Subcutaneous abdominal adipose tissue (tissue), 5 donors: ENCODE data around the gene PARD3.

Source experiments
- H3K27ac ChIP-seq: one replicate; pipeline ENCODE4 v1.7.0; 2013; ENCODE audit warnings: low read depth, mild to moderate bottlenecking, inconsistent platforms, low read length, moderate library complexity
- H3K27me3 ChIP-seq, 5 donors: one replicate each; pipeline ENCODE4 v1.7.0; 2013; ENCODE audit warnings: low read length in 5 of 5, inconsistent platforms in 1 of 5; ENCODE audit not compliant: control insufficient read depth in 5 of 5, insufficient read depth in 4 of 5
- H3K36me3 ChIP-seq, 5 donors: one replicate each; pipeline ENCODE4 v1.7.0; 2013; ENCODE audit warnings: low read length in 5 of 5; ENCODE audit not compliant: control insufficient read depth in 5 of 5, insufficient read depth in 5 of 5
- H3K4me1 ChIP-seq, 5 donors: one replicate each; pipeline ENCODE4 v1.7.0; 2013; ENCODE audit warnings: low read length in 5 of 5, mild to moderate bottlenecking in 3 of 5, moderate library complexity in 1 of 5; ENCODE audit not compliant: control insufficient read depth in 5 of 5, insufficient read depth in 5 of 5
- H3K4me3 ChIP-seq, 5 donors: one replicate each; pipeline ENCODE4 v1.7.0; 2013; ENCODE audit warnings: low read length in 5 of 5, low read depth in 1 of 5
- H3K9ac ChIP-seq, 5 donors: one replicate each; pipeline ENCODE4 v1.7.0; 2013; ENCODE audit warnings: low read length in 5 of 5, mild to moderate bottlenecking in 4 of 5, moderate library complexity in 3 of 5
- H3K9me3 ChIP-seq, 5 donors: one replicate each; pipeline ENCODE4 v1.7.0; 2013; ENCODE audit warnings: low read length in 5 of 5; ENCODE audit not compliant: control insufficient read depth in 5 of 5
- donor health status: healthy.
- donor health status: healthy.
- donor health status: healthy.
- donor health status: healthy.
- donor health status: healthy.

PARD3 gene

DNA sequence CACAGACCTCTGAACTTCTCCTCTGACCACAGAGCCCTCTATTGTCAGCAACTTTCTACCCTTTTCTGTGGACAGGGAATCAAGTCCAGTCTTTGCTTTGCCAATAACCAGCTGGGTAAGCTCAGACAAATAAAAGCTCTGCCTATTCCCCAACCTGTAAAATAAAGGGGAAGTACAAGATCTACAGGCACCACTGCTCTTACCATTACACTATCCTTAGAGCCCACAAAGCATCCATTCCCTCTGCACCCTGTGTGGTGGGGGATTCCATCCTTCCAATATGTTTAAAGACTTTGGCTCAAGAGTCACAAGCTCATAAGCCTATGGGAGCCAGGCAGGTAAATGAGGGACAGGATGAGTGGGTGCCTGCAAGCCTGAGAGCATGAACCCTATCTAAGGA lies 88.2 kb downstream of the PARD3 start:
- H3K9ac ChIP-seq: no peak overlapping the region
- H3K4me1 ChIP-seq: peaks cover 0 to 15% (median 3%) of the 10 kb centered on the region in 5 donors
- no peak overlapping the region for H3K4me3 ChIP-seq
- no peaks in the 10 kb centered on the region for H3K36me3 ChIP-seq
- no peaks in the 10 kb centered on the region for H3K9me3 ChIP-seq
- H3K27me3 ChIP-seq: no peaks in the 10 kb centered on the region
- no peak overlapping the region for H3K27ac ChIP-seq

DNA sequence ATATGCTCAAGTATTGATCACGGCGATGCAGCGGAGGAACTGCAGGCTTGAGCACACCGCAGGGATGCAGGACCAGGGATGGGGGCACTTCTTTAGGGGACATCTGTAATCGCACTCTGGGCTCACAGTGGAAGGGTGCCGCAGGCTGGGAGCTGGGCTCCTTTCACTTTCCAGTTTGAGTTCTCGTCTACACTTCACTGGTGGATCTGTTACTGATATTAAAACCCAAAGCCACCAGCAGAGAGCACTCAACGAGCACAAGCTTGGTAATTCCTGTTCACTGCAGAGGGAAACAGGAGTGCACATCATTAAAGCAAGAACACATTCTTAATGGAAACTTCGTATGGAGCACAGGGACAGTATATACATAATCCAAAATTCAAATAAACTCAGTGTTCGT lies 91.3 kb downstream of the PARD3 start:
- Histone ChIP-seq H3K4me1 (peaks cover 0 to 11% (median 3%) of the 10 kb centered on the region in 5 donors), H3K9me3 (no peaks in the 10 kb centered on the region), H3K36me3 (no peaks in the 10 kb centered on the region), H3K4me3 (peak overlapping the region; percentile 2 to 61 (median 36)), H3K9ac (peak overlapping the region in 1 of 5 donors; percentile 60), H3K27me3 (no peaks in the 10 kb centered on the region), H3K27ac (no peak overlapping the region)

DNA sequence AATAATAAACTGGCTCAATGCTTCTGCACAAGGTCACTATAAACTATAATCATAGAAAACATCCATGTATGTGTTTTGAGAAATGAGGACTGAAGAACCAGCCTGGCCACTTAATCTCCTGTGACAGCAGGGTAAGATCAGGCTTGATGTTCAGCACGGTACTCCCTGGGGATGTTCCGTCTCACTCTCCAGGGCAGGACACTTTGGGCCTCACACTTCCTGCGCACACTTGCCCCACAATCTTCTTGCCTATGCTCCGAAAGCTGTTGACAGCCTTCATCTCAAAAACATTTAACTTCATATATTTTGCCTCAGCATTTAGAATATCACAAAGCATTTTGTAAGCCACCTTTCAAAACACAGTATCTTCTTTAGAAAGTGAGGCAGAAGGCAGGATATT lies 92.7 kb downstream of the PARD3 start:
- no peaks in the 10 kb centered on the region for H3K27me3 ChIP-seq
- no peak overlapping the region for H3K4me3 ChIP-seq
- no peaks in the 10 kb centered on the region for H3K36me3 ChIP-seq
- no peak overlapping the region for H3K9ac ChIP-seq
- H3K27ac ChIP-seq: no peak overlapping the region
- no peaks in the 10 kb centered on the region for H3K9me3 ChIP-seq
- H3K4me1 ChIP-seq: peaks cover 0 to 7% (median 3%) of the 10 kb centered on the region in 5 donors

DNA sequence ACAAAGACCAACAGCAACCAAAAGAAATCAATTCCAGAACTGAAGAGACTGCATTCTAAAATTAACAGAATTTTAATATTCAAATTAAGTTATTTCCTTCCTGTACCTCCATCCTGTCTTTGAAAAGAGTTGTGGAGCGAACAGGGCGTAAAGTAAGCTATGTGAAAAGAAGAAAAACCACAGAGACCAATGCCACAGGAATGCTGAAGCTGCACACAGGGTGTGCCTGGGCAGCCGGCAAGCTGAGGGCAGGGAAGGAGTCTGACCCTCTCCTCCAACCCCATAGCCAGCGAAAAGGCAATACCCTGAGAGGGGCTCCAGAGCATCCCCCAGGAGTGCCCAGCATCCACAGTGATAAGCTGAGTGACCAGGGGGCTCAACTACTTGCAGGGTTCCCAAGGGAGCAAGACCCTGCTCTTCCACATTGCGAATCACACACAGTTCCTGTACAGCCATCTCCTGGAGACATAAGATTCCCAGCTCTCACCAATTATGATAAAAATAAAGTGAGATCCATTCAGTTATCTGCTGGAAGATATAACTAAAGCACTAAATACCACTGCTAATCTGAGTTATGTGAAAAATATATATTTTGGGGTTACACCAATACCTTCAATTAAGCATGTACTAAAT lies 93.8 kb downstream of the PARD3 start:
- H3K27ac ChIP-seq: no peak overlapping the region
- H3K4me1 ChIP-seq: peaks cover 0 to 7% (median 3%) of the 10 kb centered on the region in 5 donors
- no peaks in the 10 kb centered on the region for H3K27me3 ChIP-seq
- H3K36me3 ChIP-seq: no peaks in the 10 kb centered on the region
- H3K4me3 ChIP-seq: no peak overlapping the region
- no peak overlapping the region for H3K9ac ChIP-seq
- no peaks in the 10 kb centered on the region for H3K9me3 ChIP-seq

DNA sequence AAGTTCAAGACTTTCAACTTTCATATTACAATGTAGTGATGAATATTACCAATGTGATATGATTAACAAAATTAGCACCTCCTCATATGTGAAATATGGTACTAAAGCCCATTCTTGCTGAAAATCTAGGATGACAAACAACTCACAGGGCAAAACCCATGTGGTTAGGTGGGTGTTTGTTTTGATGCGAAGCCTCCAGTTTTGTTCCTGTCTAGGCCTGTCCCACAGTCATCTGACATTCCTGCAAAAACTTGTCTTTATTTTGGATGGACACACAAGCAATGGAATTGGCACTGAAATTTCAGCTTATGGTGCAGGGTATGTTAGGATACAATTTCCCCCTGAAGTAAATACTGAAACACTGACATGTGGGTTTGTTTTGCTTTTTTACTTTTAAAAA lies 95.3 kb downstream of the PARD3 start:
- Histone ChIP-seq H3K4me1 (peaks cover 0 to 7% (median 3%) of the 10 kb centered on the region in 5 donors), H3K4me3 (no peak overlapping the region), H3K9ac (no peak overlapping the region), H3K27me3 (no peaks in the 10 kb centered on the region), H3K27ac (no peak overlapping the region), H3K36me3 (no peaks in the 10 kb centered on the region), H3K9me3 (no peaks in the 10 kb centered on the region)

DNA sequence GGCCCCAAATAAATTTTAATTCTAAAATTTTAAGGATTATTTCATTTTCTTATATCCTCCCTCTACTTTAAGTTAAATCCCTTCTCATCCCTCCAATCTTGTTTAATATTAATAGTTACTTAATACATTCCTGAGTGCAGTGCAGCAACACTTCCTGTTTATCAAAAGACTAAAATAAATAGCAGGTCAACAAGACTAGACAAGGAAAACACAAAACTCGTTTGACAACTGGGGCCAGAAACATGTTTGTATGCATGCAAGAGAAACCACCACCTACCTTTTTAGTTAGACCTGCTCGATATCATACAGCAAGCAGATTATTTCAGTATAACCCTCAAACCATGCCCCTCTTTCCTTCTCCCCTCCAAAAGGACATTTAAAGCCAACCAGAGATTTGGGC lies 95.8 kb downstream of the PARD3 start:
- Histone ChIP-seq H3K4me1 (peaks cover 0 to 7% (median 3%) of the 10 kb centered on the region in 5 donors), H3K27me3 (no peaks in the 10 kb centered on the region), H3K27ac (no peak overlapping the region), H3K9me3 (no peaks in the 10 kb centered on the region), H3K36me3 (no peaks in the 10 kb centered on the region), H3K4me3 (no peak overlapping the region), H3K9ac (no peak overlapping the region)

DNA sequence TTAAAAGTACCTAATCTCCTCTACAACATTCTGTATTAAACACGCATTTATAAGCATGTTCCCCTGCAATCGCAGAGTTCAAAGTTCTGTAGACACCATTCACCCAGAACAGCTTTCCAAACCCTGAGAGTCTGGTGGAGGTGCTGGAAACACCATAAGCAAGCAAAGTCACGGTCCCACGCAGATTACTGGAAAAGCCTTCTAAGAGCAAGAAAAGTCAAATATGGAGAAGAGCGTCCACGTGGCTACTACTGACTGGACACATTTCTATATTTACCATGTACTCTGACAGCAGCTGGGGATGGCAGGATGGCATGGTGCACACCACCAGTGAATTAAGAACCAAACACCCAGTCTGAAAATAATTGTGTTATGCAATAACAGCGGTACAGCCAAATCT lies 97.7 kb downstream of the PARD3 start:
- H3K4me1 ChIP-seq: no peaks in the 10 kb centered on the region
- no peaks in the 10 kb centered on the region for H3K27me3 ChIP-seq
- H3K4me3 ChIP-seq: no peak overlapping the region
- H3K27ac ChIP-seq: no peak overlapping the region
- no peak overlapping the region for H3K9ac ChIP-seq
- no peaks in the 10 kb centered on the region for H3K36me3 ChIP-seq
- no peaks in the 10 kb centered on the region for H3K9me3 ChIP-seq

DNA sequence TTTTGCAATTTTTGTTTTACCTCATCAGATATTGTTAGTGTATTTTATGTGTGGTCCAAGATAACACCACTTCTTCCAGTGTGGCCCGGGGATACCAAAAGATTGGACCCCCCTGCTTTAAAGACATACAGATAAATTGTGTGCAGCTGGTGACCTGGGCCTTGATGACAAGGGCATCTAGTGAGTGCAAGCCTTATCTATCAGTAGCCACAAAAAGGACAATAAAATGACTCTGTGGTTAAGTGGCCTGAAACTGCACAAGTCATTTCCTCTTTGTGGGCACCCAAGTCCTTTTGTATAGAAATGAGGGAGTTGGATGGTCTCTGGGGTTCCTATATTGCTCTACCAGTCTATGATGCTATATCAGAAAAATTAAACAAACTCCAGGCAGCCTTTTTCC lies 98.1 kb downstream of the PARD3 start:
- Histone ChIP-seq H3K36me3 (no peaks in the 10 kb centered on the region), H3K27me3 (no peaks in the 10 kb centered on the region), H3K9ac (no peak overlapping the region), H3K4me1 (peaks cover 0 to 4% (median 3%) of the 10 kb centered on the region in 5 donors), H3K27ac (no peak overlapping the region), H3K4me3 (no peak overlapping the region), H3K9me3 (no peaks in the 10 kb centered on the region)

DNA sequence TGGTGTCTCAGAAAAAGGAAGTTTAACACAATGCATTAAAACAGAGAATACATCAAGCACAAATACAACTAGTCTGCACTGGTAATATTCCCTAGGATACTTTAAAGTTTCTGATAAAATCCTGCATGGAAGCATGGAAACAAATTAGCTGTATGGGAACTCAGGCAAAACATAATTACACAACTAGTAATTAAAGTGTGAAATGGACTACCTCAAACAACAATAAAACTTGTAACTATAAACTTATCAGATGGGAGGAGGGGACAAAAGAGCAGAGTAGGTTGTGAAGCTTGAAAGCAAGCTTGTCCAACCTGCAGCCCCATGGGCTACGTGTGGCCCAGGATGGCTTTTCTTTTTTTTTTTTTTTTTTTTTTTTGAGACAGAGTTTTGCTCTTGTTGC lies 98.9 kb downstream of the PARD3 start:
- Histone ChIP-seq H3K9me3 (no peaks in the 10 kb centered on the region), H3K27ac (no peak overlapping the region), H3K9ac (no peak overlapping the region), H3K4me3 (no peak overlapping the region), H3K4me1 (peaks cover 0 to 11% (median 9%) of the 10 kb centered on the region in 5 donors), H3K36me3 (no peaks in the 10 kb centered on the region), H3K27me3 (no peaks in the 10 kb centered on the region)

DNA sequence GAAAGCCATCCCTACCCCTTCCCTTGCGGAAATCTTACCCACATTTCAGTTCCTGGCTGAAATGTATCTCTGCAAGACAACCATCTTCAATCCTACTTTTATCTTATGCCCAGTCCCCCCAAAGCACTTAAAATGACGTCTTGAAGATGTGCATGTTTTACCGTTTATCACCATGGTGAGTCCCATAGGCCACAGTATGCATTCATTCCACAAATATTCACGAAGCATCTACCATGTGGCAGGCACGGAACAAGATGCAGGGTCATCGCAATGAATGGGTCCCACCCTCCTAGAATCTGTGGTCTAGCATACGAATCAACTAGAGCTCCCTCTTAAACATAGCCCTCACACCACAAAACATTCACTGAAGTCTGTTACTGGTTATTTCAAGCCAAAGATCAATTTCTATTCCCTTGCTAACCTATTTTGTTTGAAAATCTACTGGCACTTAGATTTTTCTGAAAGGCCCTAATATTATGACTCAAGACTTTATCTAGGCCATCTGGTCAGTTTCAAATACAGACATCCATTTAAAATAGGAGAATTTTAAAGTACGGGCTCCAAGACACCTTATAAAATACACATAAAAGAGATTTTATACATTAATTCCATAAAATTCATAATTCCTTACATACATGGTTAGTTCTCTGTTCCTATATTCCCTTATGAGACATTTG lies 99.4 kb downstream of the PARD3 start:
- Histone ChIP-seq H3K9ac (no peak overlapping the region), H3K4me3 (no peak overlapping the region), H3K9me3 (no peaks in the 10 kb centered on the region), H3K4me1 (peaks cover 0 to 16% (median 11%) of the 10 kb centered on the region in 5 donors), H3K36me3 (no peaks in the 10 kb centered on the region), H3K27me3 (no peaks in the 10 kb centered on the region), H3K27ac (no peak overlapping the region)
